ENCODE measurements around the gene TPH2.

DNA sequence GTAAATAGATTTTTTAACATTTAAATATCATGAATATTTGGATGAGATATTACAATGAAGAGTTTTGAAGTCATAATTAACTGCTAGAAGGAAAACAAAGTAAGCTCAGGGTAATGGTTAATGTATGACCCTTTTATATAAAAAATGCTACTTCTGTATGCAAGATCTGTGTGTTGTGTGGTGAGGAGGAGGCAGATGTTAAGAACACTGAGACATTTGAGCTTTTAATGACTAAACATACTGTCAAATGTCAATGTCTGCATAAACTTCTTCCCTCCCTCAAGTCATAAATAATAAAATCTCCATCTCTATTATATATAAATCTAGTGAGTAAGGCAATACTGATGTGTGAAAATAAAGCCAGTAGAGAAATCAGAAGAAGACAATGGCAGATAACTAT, 1.4 kb downstream of the TPH2 start:
- TF ChIP-seq POLR2A (IDR thresholded peaks at IDR 0.05; ENCODE audit: extremely low read depth, insufficient read length), result no peak
- no peak for TF ChIP-seq CTCF (IDR thresholded peaks at IDR 0.05; ENCODE audit: low read depth, low read length)
- no peak for TF ChIP-seq MAX (IDR thresholded peaks at IDR 0.05; ENCODE audit: low read depth, low read length)
- TF ChIP-seq MYC (IDR thresholded peaks at IDR 0.05; ENCODE audit: low read depth, low read length), result no peak

Data from NB4 (cell line).